Measurements from ENCODE around the gene CLIP2.

Gene CLIP2

GRCh38 chr7:74364061-74364460 is 74.9 kb downstream of the CLIP2 start:
- no peak overlapping the region for H3K27ac ChIP-seq (ENCODE audit: insufficient read depth, low read length, poor library complexity, severe bottlenecking)
- H3K4me3 ChIP-seq (ENCODE audit: insufficient read depth, low read depth, low read length, poor library complexity, severe bottlenecking): no peak overlapping the region
- no peaks in the 10 kb centered on the region for H3K27me3 ChIP-seq (replicated peaks; ENCODE audit: control insufficient read depth, insufficient read depth, low read length, poor library complexity, severe bottlenecking)
- H3K9me3 ChIP-seq (ENCODE audit: control insufficient read depth, low read length): no peaks in the 10 kb centered on the region
- DNase-seq: no peak
- no peaks in the 10 kb centered on the region for H3K36me3 ChIP-seq (ENCODE audit: control insufficient read depth, insufficient read depth, low read length)
- no peaks in the 10 kb centered on the region for H3K4me1 ChIP-seq (ENCODE audit: control insufficient read depth, insufficient read depth, low read length, poor library complexity, severe bottlenecking)

- Histone ChIP-seq H3K4me1 (ENCODE audit: control insufficient read depth, insufficient read depth, low read length, poor library complexity, severe bottlenecking) (no peaks in the 10 kb centered on the region), H3K27ac (ENCODE audit: insufficient read depth, low read length, poor library complexity, severe bottlenecking) (no peak overlapping the region), H3K27me3 (replicated peaks; ENCODE audit: control insufficient read depth, insufficient read depth, low read length, poor library complexity, severe bottlenecking) (no peaks in the 10 kb centered on the region), H3K36me3 (ENCODE audit: control insufficient read depth, insufficient read depth, low read length) (no peaks in the 10 kb centered on the region), H3K9me3 (ENCODE audit: control insufficient read depth, low read length) (no peaks in the 10 kb centered on the region), H3K4me3 (ENCODE audit: insufficient read depth, low read depth, low read length, poor library complexity, severe bottlenecking) (no peak overlapping the region)
- no peak for DNase-seq
Observed at GRCh38 chr7:74365322-74366022, 76.3 kb downstream of the CLIP2 start.

GRCh38 chr7:74371381-74372341 is 82.5 kb downstream of the CLIP2 start:
- Histone ChIP-seq H3K27me3 (replicated peaks; ENCODE audit: control insufficient read depth, insufficient read depth, low read length, poor library complexity, severe bottlenecking) (no peaks in the 10 kb centered on the region), H3K4me3 (ENCODE audit: insufficient read depth, low read depth, low read length, poor library complexity, severe bottlenecking) (no peak overlapping the region), H3K4me1 (ENCODE audit: control insufficient read depth, insufficient read depth, low read length, poor library complexity, severe bottlenecking) (peaks cover 8% of the 10 kb centered on the region), H3K36me3 (ENCODE audit: control insufficient read depth, insufficient read depth, low read length) (no peaks in the 10 kb centered on the region), H3K9me3 (ENCODE audit: control insufficient read depth, low read length) (no peaks in the 10 kb centered on the region), H3K27ac (ENCODE audit: insufficient read depth, low read length, poor library complexity, severe bottlenecking) (no peak overlapping the region)
- DNase-seq: no peak

- H3K27ac ChIP-seq (ENCODE audit: insufficient read depth, low read length, poor library complexity, severe bottlenecking): no peak overlapping the region
- no peak for DNase-seq
- H3K27me3 ChIP-seq (replicated peaks; ENCODE audit: control insufficient read depth, insufficient read depth, low read length, poor library complexity, severe bottlenecking): no peaks in the 10 kb centered on the region
- H3K4me3 ChIP-seq (ENCODE audit: insufficient read depth, low read depth, low read length, poor library complexity, severe bottlenecking): no peak overlapping the region
- H3K36me3 ChIP-seq (ENCODE audit: control insufficient read depth, insufficient read depth, low read length): no peaks in the 10 kb centered on the region
- no peaks in the 10 kb centered on the region for H3K9me3 ChIP-seq (ENCODE audit: control insufficient read depth, low read length)
- H3K4me1 ChIP-seq (ENCODE audit: control insufficient read depth, insufficient read depth, low read length, poor library complexity, severe bottlenecking): peaks cover 8% of the 10 kb centered on the region
Observed at GRCh38 chr7:74372511-74373111, 83.4 kb downstream of the CLIP2 start.

GRCh38 chr7:74373536-74373935 is 84.3 kb downstream of the CLIP2 start:
- Histone ChIP-seq H3K4me3 (ENCODE audit: insufficient read depth, low read depth, low read length, poor library complexity, severe bottlenecking) (no peak overlapping the region), H3K9me3 (ENCODE audit: control insufficient read depth, low read length) (no peaks in the 10 kb centered on the region), H3K36me3 (ENCODE audit: control insufficient read depth, insufficient read depth, low read length) (no peaks in the 10 kb centered on the region), H3K27ac (ENCODE audit: insufficient read depth, low read length, poor library complexity, severe bottlenecking) (no peak overlapping the region), H3K4me1 (ENCODE audit: control insufficient read depth, insufficient read depth, low read length, poor library complexity, severe bottlenecking) (peaks cover 8% of the 10 kb centered on the region), H3K27me3 (replicated peaks; ENCODE audit: control insufficient read depth, insufficient read depth, low read length, poor library complexity, severe bottlenecking) (no peaks in the 10 kb centered on the region)
- no peak for DNase-seq

- Histone ChIP-seq H3K27me3 (replicated peaks; ENCODE audit: control insufficient read depth, insufficient read depth, low read length, poor library complexity, severe bottlenecking) (no peaks in the 10 kb centered on the region), H3K4me3 (ENCODE audit: insufficient read depth, low read depth, low read length, poor library complexity, severe bottlenecking) (no peak overlapping the region), H3K4me1 (ENCODE audit: control insufficient read depth, insufficient read depth, low read length, poor library complexity, severe bottlenecking) (peaks cover 8% of the 10 kb centered on the region), H3K36me3 (ENCODE audit: control insufficient read depth, insufficient read depth, low read length) (no peaks in the 10 kb centered on the region), H3K27ac (ENCODE audit: insufficient read depth, low read length, poor library complexity, severe bottlenecking) (no peak overlapping the region), H3K9me3 (ENCODE audit: control insufficient read depth, low read length) (no peaks in the 10 kb centered on the region)
- no peak for DNase-seq
Observed at GRCh38 chr7:74375726-74376220, 86.6 kb downstream of the CLIP2 start.

- H3K9me3 ChIP-seq (ENCODE audit: control insufficient read depth, low read length): no peaks in the 10 kb centered on the region
- DNase-seq: no peak
- H3K27ac ChIP-seq (ENCODE audit: insufficient read depth, low read length, poor library complexity, severe bottlenecking): no peak overlapping the region
- no peaks in the 10 kb centered on the region for H3K36me3 ChIP-seq (ENCODE audit: control insufficient read depth, insufficient read depth, low read length)
- H3K4me1 ChIP-seq (ENCODE audit: control insufficient read depth, insufficient read depth, low read length, poor library complexity, severe bottlenecking): peaks cover 7% of the 10 kb centered on the region
- no peak overlapping the region for H3K4me3 ChIP-seq (ENCODE audit: insufficient read depth, low read depth, low read length, poor library complexity, severe bottlenecking)
- no peaks in the 10 kb centered on the region for H3K27me3 ChIP-seq (replicated peaks; ENCODE audit: control insufficient read depth, insufficient read depth, low read length, poor library complexity, severe bottlenecking)
Observed at GRCh38 chr7:74376256-74377036, 87.2 kb downstream of the CLIP2 start.

- Histone ChIP-seq H3K4me1 (ENCODE audit: control insufficient read depth, insufficient read depth, low read length, poor library complexity, severe bottlenecking) (no peaks in the 10 kb centered on the region), H3K9me3 (ENCODE audit: control insufficient read depth, low read length) (no peaks in the 10 kb centered on the region), H3K27me3 (replicated peaks; ENCODE audit: control insufficient read depth, insufficient read depth, low read length, poor library complexity, severe bottlenecking) (no peaks in the 10 kb centered on the region), H3K4me3 (ENCODE audit: insufficient read depth, low read depth, low read length, poor library complexity, severe bottlenecking) (no peak overlapping the region), H3K27ac (ENCODE audit: insufficient read depth, low read length, poor library complexity, severe bottlenecking) (no peak overlapping the region), H3K36me3 (ENCODE audit: control insufficient read depth, insufficient read depth, low read length) (no peaks in the 10 kb centered on the region)
- no peak for DNase-seq
Observed at GRCh38 chr7:74379938-74380337, 90.7 kb downstream of the CLIP2 start.

GRCh38 chr7:74380720-74381119 is 91.5 kb downstream of the CLIP2 start:
- no peak for DNase-seq
- H3K27me3 ChIP-seq (replicated peaks; ENCODE audit: control insufficient read depth, insufficient read depth, low read length, poor library complexity, severe bottlenecking): no peaks in the 10 kb centered on the region
- H3K27ac ChIP-seq (ENCODE audit: insufficient read depth, low read length, poor library complexity, severe bottlenecking): no peak overlapping the region
- no peaks in the 10 kb centered on the region for H3K36me3 ChIP-seq (ENCODE audit: control insufficient read depth, insufficient read depth, low read length)
- H3K9me3 ChIP-seq (ENCODE audit: control insufficient read depth, low read length): no peaks in the 10 kb centered on the region
- H3K4me1 ChIP-seq (ENCODE audit: control insufficient read depth, insufficient read depth, low read length, poor library complexity, severe bottlenecking): no peaks in the 10 kb centered on the region
- H3K4me3 ChIP-seq (ENCODE audit: insufficient read depth, low read depth, low read length, poor library complexity, severe bottlenecking): no peak overlapping the region

Data from effector memory CD4-positive, alpha-beta T cell (primary cell).